GM19025 (cell line): ENCODE measurements around the gene TOM1.

Experiments
- ATAC-seq: cut with Tn5 transposase; IDR thresholded peaks from one replicate; pipeline ENCODE4 v1.9.1; 2021; ENCODE audit warnings: mild to moderate bottlenecking, low read depth, moderate library complexity; ENCODE audit not compliant: unreplicated experiment

The TOM1 gene

DNA sequence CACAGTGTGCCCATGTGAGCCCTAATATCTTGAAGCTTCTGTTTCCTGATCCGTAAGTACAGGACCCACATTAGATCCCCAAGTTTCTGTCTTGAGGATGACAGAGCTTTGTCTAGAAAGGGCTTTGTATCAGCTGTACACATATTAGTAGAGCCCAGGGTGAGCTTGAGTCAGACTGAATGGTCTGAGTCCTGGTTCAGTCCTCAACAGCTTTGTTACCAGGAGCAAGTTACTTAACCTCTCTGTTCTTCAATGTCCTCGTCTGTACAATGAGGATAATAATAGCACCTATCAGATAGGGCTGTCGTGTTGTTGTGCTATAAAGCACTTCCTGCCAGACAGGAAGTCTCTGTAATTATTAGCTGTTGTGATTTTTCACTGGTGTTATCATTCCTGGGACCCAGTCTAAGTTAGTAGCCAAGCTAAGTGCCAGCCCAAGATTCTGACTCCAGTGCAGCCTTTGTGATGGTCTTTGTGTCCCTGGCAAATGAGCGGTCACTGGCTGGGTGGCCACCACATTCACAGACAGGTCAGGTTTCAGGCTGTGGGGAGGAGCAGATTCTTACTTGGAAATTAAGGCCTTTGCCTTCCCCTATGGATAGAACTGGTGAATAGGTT, 6.8 kb downstream of the TOM1 start:
- ATAC-seq: no peak

DNA sequence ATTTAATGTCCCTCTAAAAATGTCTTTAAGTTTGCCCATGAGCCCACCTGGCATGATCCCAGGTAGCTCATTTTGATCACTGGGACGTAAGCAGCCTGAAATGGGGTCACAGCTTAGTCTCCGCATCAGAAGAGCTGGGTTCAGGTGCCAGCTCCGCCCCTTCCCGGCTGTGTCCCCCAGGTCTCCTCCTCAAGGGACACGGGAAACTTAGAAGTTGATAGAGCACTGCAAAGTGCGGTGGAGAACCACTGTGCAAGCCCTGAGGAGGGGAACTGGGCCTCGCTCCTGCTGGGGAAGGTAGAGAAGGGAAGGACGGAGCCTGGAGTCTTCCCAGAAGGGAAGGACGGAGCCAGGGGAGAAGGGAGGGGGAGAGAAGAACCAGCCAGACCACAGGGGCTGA, 7.7 kb downstream of the TOM1 start:
- ATAC-seq: no peak

DNA sequence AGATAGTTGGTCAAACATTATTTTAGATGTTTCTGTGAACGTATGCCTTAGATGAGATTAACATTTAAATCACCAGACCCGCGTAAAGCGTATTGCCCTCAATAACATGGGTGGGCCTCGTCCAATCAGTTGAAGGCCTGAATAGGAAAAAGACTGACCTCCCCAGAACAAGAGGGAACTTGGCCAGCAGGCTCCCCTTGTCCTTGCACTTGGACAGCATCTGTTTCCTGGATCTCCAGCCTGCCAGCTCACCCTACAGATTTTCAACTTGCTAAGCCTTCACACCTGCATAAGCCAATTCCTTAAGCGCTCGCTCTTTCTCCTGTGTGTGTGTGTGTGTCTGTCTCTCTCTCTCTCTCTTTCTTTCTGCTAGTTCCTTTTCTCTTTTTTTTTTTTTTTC, 8.2 kb downstream of the TOM1 start:
- no peak for ATAC-seq

DNA sequence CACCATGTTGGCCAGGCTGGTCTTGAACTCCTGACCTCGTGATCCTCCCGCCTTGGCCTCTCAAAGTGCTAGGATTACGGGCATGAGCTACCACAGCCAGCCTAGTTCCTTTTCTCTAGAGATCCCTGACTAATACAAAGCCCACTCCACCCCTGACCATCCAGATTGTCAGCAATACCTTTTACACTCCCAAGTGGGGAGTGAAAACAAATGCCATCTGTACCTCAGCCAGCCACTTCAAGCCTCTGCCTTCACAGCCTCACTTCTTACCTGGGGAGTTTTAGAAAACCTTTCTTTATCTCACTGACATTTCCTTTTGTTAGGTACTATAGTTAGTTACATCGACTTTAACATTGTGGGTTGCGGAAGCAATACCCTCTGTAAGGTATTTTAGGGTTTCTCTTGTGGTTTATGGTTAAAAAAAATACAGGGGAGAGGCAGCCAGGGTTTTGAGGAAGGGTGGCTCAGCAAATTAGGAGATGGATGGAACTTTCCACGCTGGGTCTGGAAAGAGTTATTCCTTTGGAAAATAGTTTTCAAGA, 8.9 kb downstream of the TOM1 start:
- ATAC-seq: peak; percentile 40

DNA sequence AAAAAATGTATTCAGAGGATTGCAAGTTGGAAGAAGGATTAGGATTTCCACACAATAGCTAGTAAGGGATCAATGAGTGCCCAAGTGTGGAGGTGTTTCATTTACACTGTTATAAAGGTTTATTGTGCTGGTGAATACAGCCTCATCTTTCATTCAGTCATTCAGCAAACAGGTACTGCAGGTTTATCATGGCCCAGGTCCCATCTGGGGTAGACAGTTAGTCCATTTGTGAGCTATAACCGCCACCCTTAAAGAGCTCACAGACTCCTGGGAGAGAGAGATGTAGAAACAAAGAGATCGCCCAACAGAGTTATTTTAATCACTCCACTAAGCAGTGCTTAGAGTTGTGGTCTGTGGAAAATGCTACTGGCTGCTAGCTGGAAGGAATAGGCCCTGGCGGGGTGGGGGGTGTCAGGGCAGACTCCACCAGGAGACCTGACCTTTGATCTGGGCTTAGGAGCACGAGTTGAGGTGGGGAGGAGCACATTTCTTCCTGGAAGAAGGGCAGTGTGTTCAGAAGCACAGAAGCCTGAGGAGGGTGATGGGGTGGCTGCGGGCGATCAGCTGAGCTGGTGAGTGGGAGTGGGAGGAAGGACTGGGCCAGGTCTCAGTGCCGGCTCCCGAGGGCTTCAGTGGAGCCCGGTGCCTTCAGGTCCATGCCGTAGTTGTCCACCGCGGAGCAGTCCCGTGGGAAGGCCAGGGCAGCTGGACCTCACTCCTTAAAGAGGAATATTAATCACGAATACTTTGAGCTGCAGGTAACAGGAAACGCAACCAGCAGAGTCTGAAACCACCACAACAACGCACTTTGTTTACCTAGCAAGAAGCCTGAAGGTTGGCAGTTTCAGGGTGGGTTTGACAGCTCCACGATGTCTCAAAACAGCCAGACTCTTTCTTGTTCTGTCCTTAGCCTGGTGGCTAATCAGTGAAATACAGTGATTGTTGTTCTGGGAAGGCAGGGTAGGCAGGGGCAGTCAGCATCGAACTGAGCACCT, 11.2 kb downstream of the TOM1 start:
- no peak for ATAC-seq

DNA sequence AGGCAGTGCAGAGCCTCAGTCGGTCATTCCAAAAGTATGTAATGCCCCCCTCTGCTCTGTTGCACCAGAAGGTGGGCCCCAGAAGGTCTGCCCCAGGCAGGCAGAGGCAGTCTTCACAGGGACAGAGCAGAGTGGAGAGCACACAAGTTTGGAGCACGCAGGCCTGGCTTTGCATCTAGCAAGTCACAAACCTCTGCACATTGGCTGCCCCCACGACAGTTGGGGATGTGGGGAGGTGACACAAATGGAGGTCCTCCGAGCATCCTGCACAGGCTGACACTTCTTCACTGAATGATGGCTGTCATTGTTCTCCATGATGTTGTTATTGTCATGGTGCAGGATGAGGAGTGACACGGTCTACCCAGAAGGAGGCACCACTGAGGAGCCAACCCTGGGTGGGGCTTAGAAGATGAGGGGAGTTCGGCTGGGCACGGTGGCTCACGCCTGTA, 11.9 kb downstream of the TOM1 start:
- no peak for ATAC-seq

DNA sequence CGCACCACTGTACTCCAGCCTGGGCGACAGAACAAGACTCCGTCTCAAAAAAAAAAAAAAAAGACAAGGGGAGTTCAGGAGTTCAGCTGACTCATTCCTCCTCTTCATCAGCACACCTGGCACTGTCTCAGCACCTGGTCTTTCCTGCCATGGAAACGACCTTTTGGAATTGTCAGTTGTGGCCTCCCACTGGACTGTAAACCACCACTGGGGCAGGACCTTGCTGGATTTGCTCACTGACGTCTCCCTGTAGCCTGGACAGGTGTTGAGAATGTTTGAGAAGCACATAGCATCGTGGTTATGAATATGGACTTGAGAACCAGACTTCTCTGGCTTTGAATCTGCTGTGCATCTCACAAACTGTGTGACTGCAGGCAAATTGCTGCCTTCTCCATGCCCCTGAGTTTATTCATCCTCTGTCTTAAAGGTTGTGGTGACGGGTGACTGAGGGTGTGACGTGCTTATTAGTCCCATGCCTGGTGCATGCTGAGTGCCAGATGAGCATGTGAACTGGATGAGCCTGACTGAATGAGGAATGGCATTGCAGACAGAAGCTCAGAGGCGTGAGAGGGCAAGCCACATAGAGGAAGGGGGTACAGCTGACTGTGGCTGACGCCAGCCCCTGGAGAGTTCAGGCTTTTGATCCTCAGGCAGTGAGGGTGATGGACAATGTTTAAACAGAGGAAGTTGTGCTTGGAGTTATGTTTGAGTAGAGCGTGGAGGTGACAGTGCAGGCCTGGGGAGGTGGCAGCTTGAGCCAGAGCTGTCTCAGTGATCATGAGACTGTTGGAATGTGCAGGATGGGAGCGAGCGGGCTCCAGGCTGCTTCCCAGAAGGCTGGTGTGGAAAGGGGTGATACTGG, 12.7 kb downstream of the TOM1 start:
- ATAC-seq: no peak

DNA sequence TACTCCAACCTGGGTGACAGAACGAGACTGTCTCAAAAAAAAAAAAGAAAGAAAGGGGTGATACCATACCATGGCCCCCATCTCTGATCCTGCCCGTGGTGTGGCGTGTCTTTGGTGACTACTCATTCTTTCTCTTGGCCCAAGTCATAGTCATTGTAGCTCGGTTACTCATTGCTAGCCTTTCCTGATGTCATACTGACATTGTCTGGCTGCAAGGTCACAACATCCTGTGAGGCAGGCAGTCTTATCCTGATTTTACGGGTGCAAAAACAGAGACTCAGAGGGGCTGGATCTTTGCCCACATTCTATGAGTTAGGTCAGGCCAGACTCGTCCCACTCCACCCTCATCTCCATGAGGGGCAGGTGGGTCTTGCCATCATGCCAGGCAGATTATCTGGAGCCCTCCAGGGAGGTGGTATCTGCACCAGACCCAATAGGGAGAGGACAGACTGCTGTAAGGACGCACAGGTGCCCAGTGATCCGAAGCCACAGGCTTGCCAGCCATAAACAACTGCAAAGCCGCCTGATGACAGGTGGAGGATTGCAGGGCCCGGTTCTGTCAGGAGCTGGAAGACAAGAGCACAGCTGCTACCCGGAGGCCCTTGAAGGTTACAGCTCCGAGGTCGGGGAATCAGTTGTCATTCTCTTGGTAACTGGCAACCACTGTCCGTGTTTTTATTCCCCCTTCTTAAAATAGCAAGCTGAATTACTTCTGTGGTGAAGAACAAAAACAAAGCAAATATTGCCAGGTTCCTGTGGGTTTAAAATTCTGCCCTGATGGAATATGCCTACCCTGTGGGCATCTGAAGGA, 13.8 kb downstream of the TOM1 start:
- no peak for ATAC-seq

DNA sequence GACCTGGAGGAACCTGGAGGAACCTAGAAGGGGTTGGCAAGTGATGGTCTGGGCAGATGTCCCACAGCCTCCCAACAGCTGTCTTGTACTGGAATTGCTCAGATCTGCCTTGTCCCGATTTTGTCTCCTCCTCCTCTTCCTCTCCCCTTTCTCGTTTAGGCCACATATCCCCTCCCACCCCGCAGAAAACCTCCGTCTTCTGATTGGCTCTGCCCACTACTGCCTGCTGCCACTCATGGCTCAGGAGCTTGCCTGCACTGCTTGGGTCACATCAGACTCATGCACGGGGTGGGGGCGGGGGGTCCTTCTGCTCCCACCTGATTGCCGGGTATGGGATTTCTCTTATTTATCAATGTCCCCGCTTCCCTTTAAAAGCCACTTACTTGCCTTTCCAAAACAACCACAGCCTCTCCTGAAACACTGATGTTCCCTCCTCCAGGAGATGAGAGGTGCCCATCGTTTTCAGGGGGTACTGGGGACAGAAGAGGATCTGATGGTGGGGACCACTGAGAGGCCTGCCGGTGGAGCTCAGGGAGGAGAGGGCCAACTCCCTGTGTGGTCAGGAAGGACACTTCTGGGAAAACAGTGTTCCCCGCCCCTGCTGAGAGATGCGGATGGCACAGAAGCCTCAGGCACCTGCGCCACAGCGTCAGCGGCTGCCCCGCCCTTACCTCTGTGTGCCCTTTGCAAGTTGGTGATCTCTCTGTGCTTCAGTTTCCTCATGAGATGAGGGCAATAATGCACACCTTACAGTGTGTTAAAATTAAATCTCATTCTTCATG, 14.7 kb downstream of the TOM1 start:
- ATAC-seq: no peak

DNA sequence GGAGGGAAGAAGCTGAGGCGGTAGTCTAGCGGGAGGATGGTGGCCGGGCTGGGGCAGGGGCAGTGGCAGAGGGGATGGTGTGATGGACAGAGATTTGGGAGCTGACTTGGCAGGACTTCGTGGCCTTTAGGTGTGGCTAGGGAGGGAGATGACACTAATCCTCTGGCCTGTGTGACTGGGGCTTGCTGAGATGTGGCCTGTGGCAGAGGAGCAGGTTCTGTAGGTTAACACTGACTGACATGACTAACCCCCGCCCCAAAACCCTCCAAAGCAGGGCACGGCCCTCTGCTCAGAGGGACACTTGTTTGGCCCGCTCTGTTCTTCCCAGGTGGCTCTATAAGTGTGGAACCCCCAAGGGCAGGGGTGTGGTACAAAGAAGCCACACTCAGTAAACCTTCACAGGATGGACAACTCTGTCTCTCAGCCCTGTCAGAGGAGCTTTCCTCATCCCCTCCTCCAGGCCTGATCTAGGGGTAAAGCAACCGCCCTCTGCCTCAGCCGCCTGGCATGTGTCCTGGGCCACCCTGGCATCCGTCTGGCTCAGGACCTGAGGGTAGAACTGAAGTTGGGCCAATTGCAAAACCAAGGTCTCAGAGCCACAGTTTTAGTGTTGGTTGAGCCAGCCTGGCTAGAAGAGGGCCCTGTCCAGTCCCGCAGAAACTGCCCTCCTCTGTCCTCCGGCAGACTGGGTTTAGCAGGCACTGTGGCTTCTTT, 15.6 kb downstream of the TOM1 start:
- no peak for ATAC-seq

DNA sequence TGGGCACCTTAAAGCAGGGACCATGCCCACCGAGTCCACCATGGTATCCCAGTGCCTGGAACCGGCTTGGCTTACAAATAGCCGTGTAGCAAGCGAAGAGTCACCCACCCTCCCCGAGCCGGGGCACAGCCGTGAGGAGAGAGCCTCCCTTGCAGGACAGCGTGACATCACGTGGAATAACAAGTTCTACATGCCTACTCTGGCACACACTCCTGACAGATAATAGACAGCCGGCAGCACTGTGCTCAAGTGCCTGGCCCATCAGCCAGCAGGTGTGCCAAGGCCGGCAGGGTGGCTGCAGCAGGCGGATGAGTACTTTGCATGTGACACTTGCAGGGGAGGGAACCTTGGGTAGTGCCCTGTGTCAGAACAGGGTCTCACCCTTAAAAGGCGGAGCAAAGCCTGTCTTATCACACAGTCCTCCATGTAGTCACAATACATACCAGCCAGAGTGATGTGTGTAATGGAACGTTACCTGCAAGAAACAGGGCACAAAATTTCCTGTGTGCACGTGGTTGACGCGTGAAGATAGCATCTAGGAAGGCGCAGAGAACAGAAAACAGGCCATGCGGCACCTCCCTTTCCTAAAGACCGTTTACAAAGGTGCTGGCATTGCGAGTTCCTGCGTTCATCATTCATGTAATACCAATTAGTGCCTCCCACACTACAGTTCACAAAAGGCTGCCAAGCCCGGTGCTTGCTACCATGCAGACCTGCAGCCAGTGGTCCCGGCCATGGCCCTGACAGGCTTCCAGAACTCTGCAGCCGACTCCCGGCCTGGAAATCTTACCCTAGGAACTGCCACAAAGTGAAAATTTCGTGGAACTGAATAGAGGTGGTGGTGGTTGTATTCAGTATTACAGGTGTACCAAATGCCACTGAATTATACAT, 16.4 kb downstream of the TOM1 start:
- ATAC-seq: no peak

DNA sequence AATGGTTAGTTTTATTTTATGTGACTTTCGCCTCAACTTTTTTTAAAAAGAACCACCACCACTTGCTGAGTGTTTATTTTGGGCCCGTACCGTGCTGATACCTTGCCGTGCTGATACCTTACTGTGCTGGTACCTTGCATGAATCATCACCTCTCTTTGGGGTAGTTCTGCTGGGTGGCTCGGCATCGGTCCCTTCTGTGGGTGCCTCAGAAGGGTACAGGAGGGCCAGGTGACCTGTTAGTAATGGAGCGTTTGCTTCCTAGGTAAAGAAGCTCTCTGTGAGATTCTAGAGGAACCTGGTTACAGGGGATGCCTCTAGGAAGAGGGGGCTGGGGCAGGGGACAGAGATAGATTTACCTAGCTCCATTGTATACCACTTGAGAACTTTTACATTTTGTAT, 17.1 kb downstream of the TOM1 start:
- ATAC-seq: no peak

DNA sequence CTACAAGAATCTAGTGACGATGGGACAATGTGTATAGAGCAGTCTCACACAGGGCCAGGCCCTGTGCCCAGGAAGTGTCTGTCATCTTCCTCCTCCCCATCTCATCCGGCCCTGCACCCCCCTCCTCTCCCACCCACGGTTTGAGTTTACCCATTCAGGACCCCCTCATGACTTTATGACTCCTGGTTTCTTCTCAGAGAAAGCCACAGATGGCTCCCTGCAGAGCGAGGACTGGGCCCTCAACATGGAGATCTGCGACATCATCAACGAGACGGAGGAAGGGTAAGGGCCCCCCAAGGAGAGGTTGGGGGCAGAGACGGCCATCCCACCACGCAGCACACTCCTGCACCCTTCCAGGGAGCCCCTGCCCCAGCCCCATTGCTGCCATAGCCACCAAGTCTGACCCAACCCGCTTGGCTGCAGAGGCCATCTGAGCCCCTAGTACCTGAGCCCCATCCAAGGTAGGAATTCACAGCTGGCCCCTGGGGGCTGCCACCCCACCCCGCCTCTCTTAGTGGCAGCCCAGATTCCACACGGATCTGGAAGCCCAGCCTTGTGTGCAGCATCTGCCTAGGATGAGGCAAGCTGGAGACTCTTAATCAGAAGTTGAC, 18.1 kb downstream of the TOM1 start:
- ATAC-seq: no peak

DNA sequence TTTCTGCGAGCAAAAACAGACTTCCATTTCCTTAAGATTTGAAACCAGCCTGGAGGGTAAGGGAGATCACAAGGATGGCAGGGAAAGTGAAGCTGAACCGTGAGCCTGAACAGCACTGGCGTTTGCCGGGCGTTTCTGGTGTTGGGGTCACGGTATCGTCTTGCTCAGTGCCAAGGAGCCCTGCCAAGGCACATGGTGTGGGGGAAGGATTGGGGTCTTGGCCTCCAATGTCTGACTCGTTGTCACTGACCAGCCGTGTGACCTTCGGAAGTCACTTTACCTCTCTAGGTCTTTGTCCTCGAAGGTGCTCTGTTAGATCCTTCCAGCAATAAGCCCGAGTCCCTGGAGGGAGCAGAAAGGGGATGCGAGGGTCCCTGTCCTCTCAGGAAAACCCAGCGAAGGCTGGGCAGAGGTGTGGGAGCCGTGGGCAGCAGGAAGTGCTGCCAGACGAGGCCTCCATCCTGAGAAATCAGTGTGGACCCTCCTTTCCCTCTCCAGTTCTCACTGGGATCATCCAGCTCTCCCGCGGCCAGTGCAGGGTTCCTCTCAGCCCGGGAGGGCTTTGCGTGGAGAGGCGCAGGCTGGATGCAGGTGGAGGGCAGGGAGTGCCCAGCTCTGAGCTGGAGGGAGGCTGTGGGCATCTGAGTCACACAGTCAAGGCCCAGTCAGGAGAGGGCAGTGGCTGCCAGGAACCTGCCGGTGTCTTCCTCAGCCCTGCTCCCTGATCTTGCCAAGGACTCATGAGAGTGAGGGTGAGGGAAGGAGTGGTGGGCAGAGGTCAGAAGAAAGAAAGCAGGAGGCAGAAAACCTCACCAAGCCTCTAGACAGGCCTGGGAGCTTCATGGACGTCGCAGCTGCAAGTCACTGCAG, 18.9 kb downstream of the TOM1 start:
- no peak for ATAC-seq

DNA sequence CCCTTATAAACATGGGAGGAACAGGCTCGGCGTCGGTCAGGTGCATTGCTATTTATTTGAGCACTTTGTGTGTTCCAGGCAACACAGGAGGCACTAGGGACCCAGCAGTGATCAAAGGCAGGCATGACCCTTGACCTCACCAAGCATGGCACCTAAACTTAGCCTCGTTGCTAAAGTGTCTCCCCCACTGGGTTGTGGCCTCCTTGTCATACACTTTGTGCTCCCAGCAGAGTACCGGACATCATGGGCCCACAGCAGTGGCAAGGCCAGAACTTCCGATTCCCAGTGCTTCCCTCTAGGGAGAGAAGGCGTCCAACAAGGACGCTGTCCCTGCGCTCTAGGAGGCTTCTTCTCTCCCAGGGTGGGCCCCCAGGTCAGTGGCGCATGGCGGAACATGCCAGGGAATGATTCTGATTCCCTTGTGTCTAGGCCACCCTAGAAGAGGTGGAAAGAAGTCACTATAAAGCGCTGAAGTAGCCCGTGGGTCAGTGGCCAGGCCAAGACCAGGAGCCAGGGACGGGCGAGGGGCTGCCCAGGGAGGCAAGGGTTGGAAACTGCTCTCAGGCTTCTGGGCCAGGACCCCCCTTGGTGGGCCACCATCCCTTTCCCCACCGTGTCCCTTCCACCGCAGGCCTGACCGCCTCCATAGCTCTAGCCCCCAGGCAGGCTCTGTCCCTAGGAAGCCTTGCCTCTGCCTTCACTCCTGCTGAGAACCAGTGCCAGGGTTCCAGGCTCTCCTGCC, 19.7 kb downstream of the TOM1 start:
- ATAC-seq: no peak
